SK-N-SH (cell line): ENCODE data around the gene PRDM8. TPM values are rescaled to one million over a fixed set of nuclear protein-coding genes. Genes with fewer than 3 reads are reported as not detected.

ENCODE experiments used
- CTCF ChIA-PET: fragments of 300-600, 350-600 bp; formaldehyde crosslinking; extraction: SDS; loops from one replicate; lab custom pipeline; 2021; lab: Yijun Ruan, JAX
- POLR2A ChIA-PET: fragments of 350-600 bp; sonication (Branson Sonifier 250); formaldehyde crosslinking; extraction: SDS; loops from one replicate; lab custom pipeline; 2020; ENCODE audit warnings: antibody characterized with exemption, inconsistent platforms; lab: Yijun Ruan, JAX
- DNase-seq: peaks from one replicate; pipeline ENCODE4 v3.0.0; 2012
- H2AFZ ChIP-seq: fragments of 200-600 bp; sonication (generic); 2 replicates; pipeline ENCODE4 v1.8.1; 2016; ENCODE audit warnings: antibody characterized with exemption, mild to moderate bottlenecking, low read depth
- H3F3A ChIP-seq: fragments of 200-600 bp; sonication (generic); replicated peaks from 2 replicates; pipeline ENCODE3; 2016; ENCODE audit warnings: antibody characterized with exemption, mild to moderate bottlenecking; ENCODE audit not compliant: insufficient read depth
- H3K27ac ChIP-seq, 2 experiments: fragments of 200-500 bp in 1 of 2; fragments of 200-600 bp in 1 of 2; sonication (Bioruptor generic) in 1 of 2; sonication (generic), shearing (Covaris generic) in 1 of 2; 2 replicates each; pipeline versions ENCODE4 v1.5.1 to v1.6.1; 2014 to 2016; ENCODE audit warnings: low read depth in 2 of 2, inconsistent platforms in 1 of 2, low read length in 1 of 2, mild to moderate bottlenecking in 1 of 2, mixed read lengths in 1 of 2
- H3K27me3 ChIP-seq: fragments of 200-600 bp; sonication (generic), shearing (Covaris generic); 2 replicates; pipeline ENCODE4 v1.6.1; 2016; ENCODE audit warnings: mixed run types; ENCODE audit not compliant: insufficient read depth
- H3K36me3 ChIP-seq, 2 experiments: fragments of 200-500 bp in 1 of 2; fragments of 200-600 bp in 1 of 2; sonication (Bioruptor generic) in 1 of 2; sonication (generic) in 1 of 2; replicated peaks in 1 of 2; 2 replicates each; pipeline versions ENCODE3 to v1.5.1; 2014 to 2016; ENCODE audit warnings: low read length in 1 of 2, mild to moderate bottlenecking in 1 of 2; ENCODE audit not compliant: insufficient read depth in 2 of 2, control insufficient read depth in 1 of 2
- H3K4me1 ChIP-seq, 2 experiments: fragments of 200-500 bp in 1 of 2; fragments of 200-600 bp in 1 of 2; sonication (Bioruptor generic) in 1 of 2; sonication (generic), shearing (Covaris generic) in 1 of 2; 2 replicates each; pipeline versions ENCODE4 v1.5.1 to v1.6.1; 2014 to 2016; ENCODE audit warnings: low read depth in 1 of 2, low read length in 1 of 2, mixed run types in 1 of 2; ENCODE audit not compliant: insufficient read depth in 2 of 2, control insufficient read depth in 1 of 2
- H3K4me2 ChIP-seq: fragments of 200-600 bp; sonication (generic), shearing (Covaris generic); 2 replicates; pipeline ENCODE4 v1.6.1; 2017; ENCODE audit warnings: mixed run types
- H3K4me3 ChIP-seq, 2 experiments: fragments of 200-500 bp in 1 of 2; fragments of 200-600 bp in 1 of 2; sonication (Bioruptor generic) in 1 of 2; sonication (generic), shearing (Covaris generic) in 1 of 2; 2 replicates each; pipeline versions ENCODE4 v1.5.1 to v1.8.1; 2014 to 2016; ENCODE audit warnings: low read depth in 2 of 2, inconsistent platforms in 1 of 2, low read length in 1 of 2, mild to moderate bottlenecking in 1 of 2, mixed read lengths in 1 of 2, moderate library complexity in 1 of 2
- H3K79me2 ChIP-seq: fragments of 200-600 bp; sonication (generic); 2 replicates; pipeline ENCODE4 v1.8.1; 2017; ENCODE audit warnings: mild to moderate bottlenecking; ENCODE audit not compliant: insufficient read depth
- H3K9ac ChIP-seq: fragments of 200-600 bp; sonication (generic); 2 replicates; pipeline ENCODE4 v1.6.1; 2017; ENCODE audit warnings: mixed run types
- H3K9me2 ChIP-seq: fragments of 200-600 bp; sonication (generic); 2 replicates; pipeline ENCODE4 v1.6.1; 2017; ENCODE audit warnings: mixed run types
- H3K9me3 ChIP-seq: fragments of 200-600 bp; sonication (generic); 2 replicates; pipeline ENCODE4 v1.6.1; 2017; ENCODE audit warnings: mixed run types, mild to moderate bottlenecking, moderate library complexity
- H4K20me1 ChIP-seq: fragments of 200-600 bp; sonication (generic); 2 replicates; pipeline ENCODE4 v1.6.1; 2017; ENCODE audit warnings: mild to moderate bottlenecking, mixed run types; ENCODE audit not compliant: insufficient read depth
- ELF1 ChIP-seq: IDR thresholded peaks from 2 replicates; pipeline ENCODE4 v1.4.0; 2012
- IRF3 ChIP-seq: fragments of 150-350 bp; IDR thresholded peaks from 2 replicates; pipeline ENCODE4 v1.6.1; 2016; ENCODE audit warnings: mild to moderate bottlenecking, low read depth, low read length
- MXI1 ChIP-seq: IDR thresholded peaks from 2 replicates; pipeline ENCODE4 v1.6.1; 2012; ENCODE audit warnings: mild to moderate bottlenecking, low read depth, low read length, improper control_type of control experiment
- NRF1 ChIP-seq: IDR thresholded peaks from 2 replicates; pipeline ENCODE4 v1.6.1; 2012; ENCODE audit warnings: low read depth, mild to moderate bottlenecking, low read length
- RCOR1 ChIP-seq: fragments of 150-350 bp; IDR thresholded peaks from 2 replicates; pipeline ENCODE4 v1.6.1; 2017; ENCODE audit warnings: antibody characterized with exemption, low read length
- RFX5 ChIP-seq: IDR thresholded peaks from 2 replicates; pipeline ENCODE4 v1.6.1; 2012; ENCODE audit warnings: mild to moderate bottlenecking, improper control_type of control experiment, low read length
- TCF12 ChIP-seq: IDR thresholded peaks from 2 replicates; pipeline ENCODE4 v1.4.0; 2012
- WGBS: methylation state at CpG from one replicate; pipeline ENCODE4 v1.1.6; 2017; ENCODE audit warnings: low lambda C conversion rate; 5-methylcytosine and 5-hydroxymethylcytosine counted together
- polyA plus RNA-seq, 3 experiments: library from polyadenylated mRNA; depleted of rRNA; stranded (reverse); fragments of >200 nt; gene quantifications; 2 replicates each; pipeline ENCODE4 v1.2.3, GENCODE V29; 2012
- TF ChIP-seq, protein P1 (sequence below): IDR thresholded peaks from 2 replicates; pipeline ENCODE4 v1.4.0; 2012; ENCODE audit warnings: low read depth, borderline replicate concordance
- TF ChIP-seq, protein P2 (sequence below): IDR thresholded peaks from 2 replicates; pipeline ENCODE4; 2012

Gene PRDM8
- polyA plus RNA-seq, 1 of the 3 experiments (the other 2 are of a cell fraction): 3.5 TPM

- Histone ChIP-seq H2AFZ (no peak overlapping the region), H3K9me2 (no peaks in the 10 kb centered on the region), H3K27ac (no peak overlapping the region)
- TF ChIP-seq ELF1 (no peak), IRF3 (no peak), NRF1 (no peak), RCOR1 (no peak), MXI1 (no peak)
- TF ChIP-seq, protein P1, sequence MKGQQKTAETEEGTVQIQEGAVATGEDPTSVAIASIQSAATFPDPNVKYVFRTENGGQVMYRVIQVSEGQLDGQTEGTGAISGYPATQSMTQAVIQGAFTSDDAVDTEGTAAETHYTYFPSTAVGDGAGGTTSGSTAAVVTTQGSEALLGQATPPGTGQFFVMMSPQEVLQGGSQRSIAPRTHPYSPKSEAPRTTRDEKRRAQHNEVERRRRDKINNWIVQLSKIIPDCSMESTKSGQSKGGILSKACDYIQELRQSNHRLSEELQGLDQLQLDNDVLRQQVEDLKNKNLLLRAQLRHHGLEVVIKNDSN: no peak
- TF ChIP-seq, protein P2, sequence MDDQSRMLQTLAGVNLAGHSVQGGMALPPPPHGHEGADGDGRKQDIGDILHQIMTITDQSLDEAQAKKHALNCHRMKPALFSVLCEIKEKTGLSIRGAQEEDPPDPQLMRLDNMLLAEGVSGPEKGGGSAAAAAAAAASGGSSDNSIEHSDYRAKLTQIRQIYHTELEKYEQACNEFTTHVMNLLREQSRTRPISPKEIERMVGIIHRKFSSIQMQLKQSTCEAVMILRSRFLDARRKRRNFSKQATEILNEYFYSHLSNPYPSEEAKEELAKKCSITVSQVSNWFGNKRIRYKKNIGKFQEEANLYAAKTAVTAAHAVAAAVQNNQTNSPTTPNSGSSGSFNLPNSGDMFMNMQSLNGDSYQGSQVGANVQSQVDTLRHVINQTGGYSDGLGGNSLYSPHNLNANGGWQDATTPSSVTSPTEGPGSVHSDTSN: no peak
- TF ChIP-seq, all 33 proteins: peak for 0
- peaks cover 0 to 4% of the 10 kb centered on the region in 2 experiments; a peak in 1 of 4 replicates for H3K4me1 ChIP-seq
- no peaks in the 10 kb centered on the region for H3K9me3 ChIP-seq
- ChIA-PET CTCF (interaction anchor here (1.6 kb wide), 2 partner anchors 12 to 16 kb away, joined by 4 read pairs; no protein-coding TSS in a partner anchor), POLR2A (no interaction called here)
- H3K4me3 ChIP-seq: no peak overlapping the region
- H3K4me2 ChIP-seq: no peak overlapping the region
- H3F3A ChIP-seq: peaks cover 7% of the 10 kb centered on the region
- H3K79me2 ChIP-seq: no peaks in the 10 kb centered on the region; the same call in 1 of the 2 replicates
- H3K36me3 ChIP-seq: no peaks in the 10 kb centered on the region
- no peak overlapping the region for H3K9ac ChIP-seq
- no peaks in the 10 kb centered on the region for H3K27me3 ChIP-seq
- H4K20me1 ChIP-seq: no peaks in the 10 kb centered on the region
- no peak for DNase-seq
- WGBS: 69% methylated on average over 2 of the region's 2 CpGs
Observed at GRCh38 chr4:80172203-80172602, 25.1 kb upstream of the PRDM8 start.

DNA sequence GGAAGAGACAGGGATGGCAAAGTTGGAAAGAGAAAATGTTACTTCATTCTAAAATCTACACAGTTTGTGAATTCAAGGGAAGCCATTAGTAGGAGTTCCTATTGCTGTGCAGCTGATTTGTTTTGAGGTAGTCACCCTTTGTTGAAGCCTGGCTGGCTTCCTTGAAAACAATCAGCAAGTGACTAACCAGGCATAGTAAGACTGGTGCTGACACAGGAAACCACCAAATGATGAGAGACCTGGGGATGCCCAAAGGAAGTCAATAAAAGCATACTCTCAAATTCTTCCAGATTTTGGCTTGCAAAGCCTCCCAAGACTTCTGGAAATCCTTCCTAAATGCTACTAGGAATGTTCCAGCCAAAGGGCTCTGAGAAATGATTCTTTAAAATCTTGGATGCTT is 23.9 kb upstream of the PRDM8 start:
- no peaks in the 10 kb centered on the region for H3K9me2 ChIP-seq
- no peaks in the 10 kb centered on the region for H3K36me3 ChIP-seq
- POLR2A ChIA-PET: no interaction called here
- no peaks in the 10 kb centered on the region for H3K9me3 ChIP-seq
- peaks cover 7% of the 10 kb centered on the region for H3F3A ChIP-seq
- H2AFZ ChIP-seq: no peak overlapping the region
- H3K9ac ChIP-seq: no peak overlapping the region
- CTCF ChIA-PET: no interaction called here
- H3K27me3 ChIP-seq: no peaks in the 10 kb centered on the region
- TF ChIP-seq TCF12 (peak; percentile 36; the same call in 1 of the 2 replicates), RFX5 (no peak)
- TF ChIP-seq, protein P2: peak; percentile 52
- TF ChIP-seq, all 33 proteins: peak for 2
- no peak for DNase-seq
- H3K27ac ChIP-seq: peak overlapping the region in 1 of 2 experiments; percentile 29; a peak in 2 of 4 replicates
- 0 out of 2 replicates have a peak overlapping the region, but pooled peaks have one; percentile 16 for H3K4me2 ChIP-seq
- H4K20me1 ChIP-seq: no peaks in the 10 kb centered on the region
- H3K4me3 ChIP-seq: no peak overlapping the region
- peaks cover 0 to 4% of the 10 kb centered on the region in 2 experiments; a peak in 1 of 4 replicates for H3K4me1 ChIP-seq
- no peaks in the 10 kb centered on the region; the same call in 1 of the 2 replicates for H3K79me2 ChIP-seq
